ENCODE results near the gene TRPM5. TPM values are rescaled to one million over a fixed set of nuclear protein-coding genes. Genes with fewer than 3 reads are reported as not detected.

The TRPM5 gene
- polyA plus RNA-seq, 1 of the 3 experiments (the other 2 are of a cell fraction), result not detected

GRCh38 chr11:2428322-2428795 lies 16.0 kb downstream of the TRPM5 start:
- Histone ChIP-seq H3K79me2 (ENCODE audit: insufficient read depth) (no peaks in the 10 kb centered on the region), H3F3A (replicated peaks; ENCODE audit: insufficient read depth) (no peaks in the 10 kb centered on the region), H3K4me3 (ENCODE audit: low read depth in 2 of 2, low read length in 1 of 2) (no peak overlapping the region; a peak in 1 of 4 replicates), H3K27ac (ENCODE audit: low read depth in 2 of 2, low read length in 1 of 2) (no peak overlapping the region), H4K20me1 (ENCODE audit: insufficient read depth) (no peaks in the 10 kb centered on the region), H3K4me2 (no peak overlapping the region), H3K9me3 (no peaks in the 10 kb centered on the region), H3K36me3 (replicated peaks in 1 of 2; ENCODE audit: control insufficient read depth in 1 of 2, insufficient read depth in 2 of 2, low read length in 1 of 2) (no peaks in the 10 kb centered on the region), H3K4me1 (ENCODE audit: control insufficient read depth in 1 of 2, insufficient read depth in 2 of 2, low read depth in 1 of 2, low read length in 1 of 2) (no peaks in the 10 kb centered on the region), H3K9me2 (no peaks in the 10 kb centered on the region), H3K27me3 (ENCODE audit: insufficient read depth) (no peaks in the 10 kb centered on the region), H3K9ac (no peak overlapping the region), H2AFZ (ENCODE audit: low read depth) (no peak overlapping the region)
- DNase-seq, result peak; percentile 85
- ChIA-PET CTCF (interaction anchor here (0.7 to 11.8 kb wide), 10 partner anchors 9 to 462 kb away, joined by 3 to 461 read pairs (median 6); partner anchors contain the start of genes C11orf21, CDKN1C and TSPAN32), POLR2A (interaction anchor here (0.7 kb wide), 1 partner anchor 98 kb away, joined by 3 read pairs; no protein-coding TSS in a partner anchor)
- 42% methylated on average over 8 of the region's 8 CpGs for WGBS (ENCODE audit: low lambda C conversion rate)
- peak; percentile 95 for TF ChIP-seq RAD21 (IDR thresholded peaks at IDR 0.05; ENCODE audit: low read length)
- peak; percentile 93 for TF ChIP-seq SMC3 (IDR thresholded peaks at IDR 0.05; ENCODE audit: low read depth, low read length)
- TF ChIP-seq RCOR1 (IDR thresholded peaks at IDR 0.05; ENCODE audit: low read length), result no peak
- TF ChIP-seq CTCF (IDR thresholded peaks at IDR 0.05), result peak; percentile 61

- Histone ChIP-seq H3K27me3 (ENCODE audit: insufficient read depth) (no peaks in the 10 kb centered on the region), H3F3A (replicated peaks; ENCODE audit: insufficient read depth) (no peaks in the 10 kb centered on the region), H2AFZ (ENCODE audit: low read depth) (no peak overlapping the region), H3K36me3 (replicated peaks in 1 of 2; ENCODE audit: control insufficient read depth in 1 of 2, insufficient read depth in 2 of 2, low read length in 1 of 2) (no peaks in the 10 kb centered on the region), H3K4me1 (ENCODE audit: control insufficient read depth in 1 of 2, insufficient read depth in 2 of 2, low read depth in 1 of 2, low read length in 1 of 2) (no peaks in the 10 kb centered on the region), H3K9me2 (no peaks in the 10 kb centered on the region), H3K9ac (no peak overlapping the region), H3K9me3 (no peaks in the 10 kb centered on the region), H3K4me2 (no peak overlapping the region), H3K4me3 (ENCODE audit: low read depth in 2 of 2, low read length in 1 of 2) (no peak overlapping the region; a peak in 1 of 4 replicates), H4K20me1 (ENCODE audit: insufficient read depth) (no peaks in the 10 kb centered on the region), H3K79me2 (ENCODE audit: insufficient read depth) (no peaks in the 10 kb centered on the region), H3K27ac (ENCODE audit: low read depth in 2 of 2, low read length in 1 of 2) (no peak overlapping the region)
- no peak for DNase-seq
- TF ChIP-seq EP300 (IDR thresholded peaks at IDR 0.05; ENCODE audit: borderline replicate concordance in 1 of 2, low read depth in 1 of 2, low read length in 1 of 2), result no peak
- no peak for TF ChIP-seq MEF2A (IDR thresholded peaks at IDR 0.05; ENCODE audit: borderline replicate concordance, low read depth)
- TF ChIP-seq CTCF (IDR thresholded peaks at IDR 0.05), result no peak
- TF ChIP-seq EZH2phosphoT487 (IDR thresholded peaks at IDR 0.05; ENCODE audit: borderline replicate concordance, low read depth), result no peak
- TF ChIP-seq SMC3 (IDR thresholded peaks at IDR 0.05; ENCODE audit: low read depth, low read length), result no peak
- TF ChIP-seq FOXJ3 (CRISPR knock-in tag; IDR thresholded peaks at IDR 0.05), result no peak
- no peak for TF ChIP-seq NFIC (IDR thresholded peaks at IDR 0.05; ENCODE audit: borderline replicate concordance)
- TF ChIP-seq PBX3 (IDR thresholded peaks at IDR 0.05), result no peak
- no peak for TF ChIP-seq MXI1 (IDR thresholded peaks at IDR 0.05; ENCODE audit: low read depth, low read length)
- ChIA-PET CTCF (interaction anchor here (0.6 to 11.8 kb wide), 22 partner anchors 9 to 496 kb away, joined by 3 to 461 read pairs (median 4); partner anchors contain the start of genes C11orf21, CDKN1C, TSPAN32 and TSSC4), POLR2A (interaction anchor here (0.9 kb wide), 1 partner anchor 104 kb away, joined by 4 read pairs; no protein-coding TSS in a partner anchor)
- WGBS (ENCODE audit: low lambda C conversion rate), result 19% methylated on average over 7 of the region's 12 CpGs
These were observed 16.5 kb downstream of the TRPM5 start for GRCh38 chr11:2427721-2428321.

Data from SK-N-SH (cell line).